Body of pancreas (tissue), 4 donors: Measurements from ENCODE around the gene PPP2R3B.

Experiments
- CTCF ChIP-seq, 7 experiments: fragments of 450-650 bp in 4 of 7; fragments of 200-600 bp in 3 of 7; sonication (generic) in 3 of 7; IDR thresholded peaks; one replicate each; pipeline ENCODE4 v1.5.1; 2016 to 2019; ENCODE audit warnings: antibody characterized with exemption in 7 of 7
- POLR2A ChIP-seq, 3 donors: fragments of 450-650 bp; IDR thresholded peaks; one replicate each; pipeline ENCODE4 v1.6.1; 2016; ENCODE audit warnings: antibody characterized with exemption in 3 of 3, mild to moderate bottlenecking in 2 of 3

GRCh38 chrX:346034-346813 is 40.5 kb downstream of the PPP2R3B start:
- TF ChIP-seq CTCF (IDR thresholded peaks at IDR 0.05) (no peak), POLR2A (IDR thresholded peaks at IDR 0.05) (no peak)
